Muscle of arm (tissue), 12 donors: ENCODE data around the gene EGFL6. TPM values are rescaled to one million over a fixed set of nuclear protein-coding genes. Genes with fewer than 3 reads are reported as not detected.
"Not testable (repeated sequence)": the region's sequence is repeated elsewhere in the genome, so short reads cannot be mapped to it uniquely, and the experiment has no call there.

Experiments
- DNase-seq: peaks from one replicate; pipeline ENCODE4 v3.0.0-alpha.2; 2013
- polyA plus RNA-seq, 12 donors: library from polyadenylated mRNA; unstranded; fragments of 120-200 nt; gene quantifications; one replicate each; pipeline ENCODE4 v1.2.1, GENCODE V29; 2013; ENCODE audit not compliant: insufficient read length in 12 of 12

Gene EGFL6
- polyA plus RNA-seq, 12 donors = 59.9 to 149 (median 86.7) TPM; not detected in 1

- DNase-seq = no peak
Observed at GRCh38 chrX:13579661-13580060, 10.3 kb downstream of the EGFL6 start.

GRCh38 chrX:13581554-13581953 lies 12.2 kb downstream of the EGFL6 start:
- peak; percentile 29 for DNase-seq

- DNase-seq = no peak
Observed at GRCh38 chrX:13587786-13588477, 18.5 kb downstream of the EGFL6 start.

- no peak for DNase-seq
Observed at GRCh38 chrX:13590207-13590606, 20.8 kb downstream of the EGFL6 start.

GRCh38 chrX:13590914-13591313 lies 21.5 kb downstream of the EGFL6 start:
- no peak for DNase-seq

GRCh38 chrX:13597874-13598273 lies 28.5 kb downstream of the EGFL6 start:
- DNase-seq = peak; percentile 48

- no peak for DNase-seq
Observed at GRCh38 chrX:13598877-13599276, 29.5 kb downstream of the EGFL6 start.

GRCh38 chrX:13599491-13599890 lies 30.1 kb downstream of the EGFL6 start:
- no peak for DNase-seq

- no peak for DNase-seq
Observed at GRCh38 chrX:13605611-13606010, 36.2 kb downstream of the EGFL6 start.

- DNase-seq = no peak
Observed at GRCh38 chrX:13607331-13607995, 38.1 kb downstream of the EGFL6 start.

GRCh38 chrX:13607996-13608365 lies 38.6 kb downstream of the EGFL6 start:
- DNase-seq = no peak

- DNase-seq = no peak
Observed at GRCh38 chrX:13614154-13614553, 44.8 kb downstream of the EGFL6 start.

- no peak for DNase-seq
Observed at GRCh38 chrX:13620207-13620606, 50.8 kb downstream of the EGFL6 start.

- no peak for DNase-seq
Observed at GRCh38 chrX:13622401-13622964, 53.1 kb downstream of the EGFL6 start.

GRCh38 chrX:13627306-13627705 lies 57.9 kb downstream of the EGFL6 start:
- DNase-seq = no peak

- DNase-seq = not testable (repeated sequence)
Observed at GRCh38 chrX:13637224-13637623, 67.8 kb downstream of the EGFL6 start.

GRCh38 chrX:13638021-13638420 lies 68.6 kb downstream of the EGFL6 start:
- DNase-seq = no peak

GRCh38 chrX:13638826-13639225 lies 69.4 kb downstream of the EGFL6 start:
- no peak for DNase-seq

- not testable (repeated sequence) for DNase-seq
Observed at GRCh38 chrX:13641684-13642083, 72.3 kb downstream of the EGFL6 start.

- DNase-seq = no peak
Observed at GRCh38 chrX:13645464-13646153, 76.2 kb downstream of the EGFL6 start.

- peak; percentile 70 for DNase-seq
Observed at GRCh38 chrX:13646154-13646549, 76.8 kb downstream of the EGFL6 start.

GRCh38 chrX:13647709-13648212 lies 78.4 kb downstream of the EGFL6 start:
- DNase-seq = no peak
